SW 1271 (cell line): ENCODE data around the gene RBL2.
"Not testable (repeated sequence)": the region's sequence is repeated elsewhere in the genome, so short reads cannot be mapped to it uniquely, and the experiment has no call there.

Source experiments
- DNase-seq, 2 experiments: peaks; one replicate each; lab custom pipeline; 2025; lab: John Stamatoyannopoulos, UW

RBL2 gene

GRCh38 chr16:53539759-53540718 lies 105.8 kb downstream of the RBL2 start:
- not testable (repeated sequence) for DNase-seq
